ENCODE measurements around the gene IL10RA. TPM values are rescaled to one million over a fixed set of nuclear protein-coding genes. Genes with fewer than 3 reads are reported as not detected.

The IL10RA gene
- total and polyA plus RNA-seq, 4 donors, result 1.7 to 59.2 (median 14.6) TPM

GRCh38 chr11:118050208-118050891, 64.2 kb downstream of the IL10RA start:
- 82 to 87% methylated on average over 7 of the region's 7 CpGs for WGBS, 2 donors
- Histone ChIP-seq H3K27me3 (ENCODE audit: control insufficient read depth in 1 of 2, insufficient read depth in 2 of 2, low read length in 1 of 2) (no peaks in the 10 kb centered on the region), H3K4me3 (ENCODE audit: low read length in 2 of 2) (no peak overlapping the region), H3K36me3 (ENCODE audit: control insufficient read depth in 1 of 2, insufficient read depth in 2 of 2, low read length in 1 of 2) (no peaks in the 10 kb centered on the region), H3K9me3 (ENCODE audit: control insufficient read depth, low read length) (no peaks in the 10 kb centered on the region), H3K4me1 (ENCODE audit: control insufficient read depth in 1 of 2, insufficient read depth in 2 of 2, low read length in 2 of 2) (no peaks in the 10 kb centered on the region), H3K27ac (ENCODE audit: low read depth in 1 of 2, low read length in 2 of 2) (no peak overlapping the region)
- intact Hi-C loops (cut with DNase I), result no loop called here
- DNase-seq (no peak), ATAC-seq (ENCODE audit: low FRiP score) (no peak)

Other genes with a start within 250 kb of the IL10RA start
- gene DSCAML1, start 189.2 kb upstream of the IL10RA start, total RNA-seq, result 1 to 10 TPM in 1 of 2 donors, under 1 TPM in 1; 0.58 to 2.2 TPM
- under 1 TPM in 1 of 2 donors, not detected in 1; 0.13 TPM for gene DSCAML1, start 189.2 kb upstream of the IL10RA start, polyA plus RNA-seq
- gene FXYD2, start 161.7 kb upstream of the IL10RA start, total RNA-seq, result 1 to 10 TPM; 1.1 to 4.7 TPM
- 1 to 10 TPM in 1 of 2 donors, not detected in 1; 1.5 TPM for gene FXYD2, start 161.7 kb upstream of the IL10RA start, polyA plus RNA-seq
- gene FXYD6, start 109.7 kb upstream of the IL10RA start, total RNA-seq, result 10 to 100 TPM; 28.6 to 28.7 TPM
- gene FXYD6, start 109.7 kb upstream of the IL10RA start, polyA plus RNA-seq, result 10 to 100 TPM; 14.5 to 28.2 TPM
- gene TMPRSS13, start 57.0 kb upstream of the IL10RA start, total RNA-seq, result under 1 TPM; 0.45 to 0.54 TPM
- 1 to 10 TPM in 1 of 2 donors, not detected in 1; 1.0 TPM for gene TMPRSS13, start 57.0 kb upstream of the IL10RA start, polyA plus RNA-seq
- gene TMPRSS4, start 90.7 kb downstream of the IL10RA start, total RNA-seq, result under 1 TPM in 1 of 2 donors, not detected in 1; 0.96 TPM
- 1 to 10 TPM in 1 of 2 donors, not detected in 1; 6.5 TPM for gene TMPRSS4, start 90.7 kb downstream of the IL10RA start, polyA plus RNA-seq
- under 1 TPM in 1 of 2 donors, not detected in 1; 0.15 TPM for gene SMIM35, start 100.6 kb downstream of the IL10RA start, total RNA-seq
- not detected for gene SMIM35, start 100.6 kb downstream of the IL10RA start, polyA plus RNA-seq
- gene SCN4B, start 166.4 kb downstream of the IL10RA start, total RNA-seq, result 10 to 100 TPM in 1 of 2 donors, 1 to 10 TPM in 1; 2.2 to 11.8 TPM
- gene SCN4B, start 166.4 kb downstream of the IL10RA start, polyA plus RNA-seq, result under 1 TPM; 0.05 to 0.25 TPM
- gene SCN2B, start 190.2 kb downstream of the IL10RA start, total RNA-seq, result under 1 TPM in 1 of 2 donors, not detected in 1; 0.78 TPM
- not detected for gene SCN2B, start 190.2 kb downstream of the IL10RA start, polyA plus RNA-seq
- gene JAML, start 238.6 kb downstream of the IL10RA start, total RNA-seq, result 10 to 100 TPM in 1 of 2 donors, 1 to 10 TPM in 1; 8.0 to 29.5 TPM
- gene JAML, start 238.6 kb downstream of the IL10RA start, polyA plus RNA-seq, result 1 to 10 TPM; 1.8 to 4.0 TPM

Measured in aorta (tissue), 5 donors.